Renal pelvis (tissue), 4 donors: ENCODE data around the gene GPD2. TPM values are rescaled to one million over a fixed set of nuclear protein-coding genes. Genes with fewer than 3 reads are reported as not detected.
A peak's percentile ranks its signal among the peaks of the same experiment; 100 is the strongest.
"Not testable (repeated sequence)": the region's sequence is repeated elsewhere in the genome, so short reads cannot be mapped to it uniquely, and the experiment has no call there.

Source experiments
- DNase-seq: peaks from one replicate; pipeline ENCODE4 v3.0.0-alpha.2; 2013
- polyA plus RNA-seq, 3 donors: library from polyadenylated mRNA; unstranded; fragments of 120-200 nt; gene quantifications; one replicate each; pipeline ENCODE4 v1.2.1, GENCODE V29; 2013; ENCODE audit not compliant: insufficient read length in 3 of 3

Gene GPD2
- polyA plus RNA-seq, 3 donors, result 17.7 to 23.7 (median 20.5) TPM

GRCh38 chr2:156580501-156580900 lies 144.3 kb downstream of the GPD2 start:
- no peak for DNase-seq

GRCh38 chr2:156581280-156581679 lies 145.1 kb downstream of the GPD2 start:
- no peak for DNase-seq

GRCh38 chr2:156585457-156585856 lies 149.3 kb downstream of the GPD2 start:
- DNase-seq, result no peak

- no peak for DNase-seq
These were observed 150.4 kb downstream of the GPD2 start for GRCh38 chr2:156586621-156587020.

GRCh38 chr2:156589381-156590079 lies 153.4 kb downstream of the GPD2 start:
- peak; percentile 29 for DNase-seq

- DNase-seq, result no peak
These were observed 154.0 kb downstream of the GPD2 start for GRCh38 chr2:156590085-156590739.

GRCh38 chr2:156592809-156593593 lies 156.8 kb downstream of the GPD2 start:
- no peak for DNase-seq

- no peak for DNase-seq
These were observed 157.4 kb downstream of the GPD2 start for GRCh38 chr2:156593594-156593921.

- DNase-seq, result no peak
These were observed 162.4 kb downstream of the GPD2 start for GRCh38 chr2:156598563-156598962.

GRCh38 chr2:156600196-156600595 lies 164.0 kb downstream of the GPD2 start:
- no peak for DNase-seq

GRCh38 chr2:156601855-156602551 lies 165.8 kb downstream of the GPD2 start:
- DNase-seq, result no peak

GRCh38 chr2:156602552-156602933 lies 166.4 kb downstream of the GPD2 start:
- no peak for DNase-seq

- DNase-seq, result no peak
These were observed 179.7 kb downstream of the GPD2 start for GRCh38 chr2:156615836-156616322.

- DNase-seq, result not testable (repeated sequence)
These were observed 181.9 kb downstream of the GPD2 start for GRCh38 chr2:156618071-156618470.

GRCh38 chr2:156619021-156619539 lies 182.9 kb downstream of the GPD2 start:
- no peak for DNase-seq

- DNase-seq, result no peak
These were observed 186.3 kb downstream of the GPD2 start for GRCh38 chr2:156622491-156622890.

GRCh38 chr2:156625360-156626170 lies 189.4 kb downstream of the GPD2 start:
- no peak for DNase-seq

- no peak for DNase-seq
These were observed 190.8 kb downstream of the GPD2 start for GRCh38 chr2:156626931-156627330.

GRCh38 chr2:156630579-156631337 lies 194.6 kb downstream of the GPD2 start:
- DNase-seq, result no peak

GRCh38 chr2:156635646-156636045 lies 199.5 kb downstream of the GPD2 start:
- DNase-seq, result no peak
